Central memory CD4-positive, alpha-beta T cell (primary cell): ENCODE results near the gene TBC1D14.
"Not testable (repeated sequence)": the region's sequence is repeated elsewhere in the genome, so short reads cannot be mapped to it uniquely, and the experiment has no call there.

ENCODE experiments used
- DNase-seq: peaks from one replicate; pipeline ENCODE4 v3.0.0; 2022

The TBC1D14 gene

DNA sequence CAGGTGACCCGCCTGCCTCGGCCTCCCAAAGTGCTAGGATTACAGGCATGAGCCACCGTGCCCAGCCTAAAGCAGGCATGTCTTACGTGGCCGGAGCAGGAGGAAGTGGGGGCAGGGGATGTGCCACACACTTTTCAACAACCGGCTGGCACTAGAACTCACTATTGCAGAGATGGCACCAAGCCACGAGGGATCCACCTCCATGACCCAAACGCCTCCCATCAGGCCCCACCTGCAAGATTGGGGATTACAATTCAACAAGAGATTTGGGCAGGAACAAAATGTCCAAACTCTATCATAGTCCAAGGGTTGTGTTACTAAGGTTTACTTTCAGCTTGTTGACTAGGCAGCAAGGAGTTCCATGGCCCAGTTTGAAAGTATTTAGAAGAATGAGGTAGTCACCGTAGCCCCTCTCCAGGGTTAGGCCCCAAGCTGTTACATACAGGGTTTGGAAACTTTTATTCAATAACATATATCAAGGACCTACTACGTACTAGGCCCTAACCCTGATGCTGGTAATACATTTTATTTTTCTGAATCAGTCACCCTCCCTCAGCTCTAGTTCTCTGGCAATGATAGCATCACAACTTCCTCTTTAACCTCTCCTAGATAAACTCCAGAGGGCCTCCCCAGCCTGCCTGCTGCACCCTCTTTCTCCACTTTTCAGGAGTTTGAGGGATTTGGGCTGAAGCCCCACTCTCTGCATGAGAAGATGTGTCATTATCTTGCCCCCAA lies 18.0 kb upstream of the TBC1D14 start:
- no peak for DNase-seq

DNA sequence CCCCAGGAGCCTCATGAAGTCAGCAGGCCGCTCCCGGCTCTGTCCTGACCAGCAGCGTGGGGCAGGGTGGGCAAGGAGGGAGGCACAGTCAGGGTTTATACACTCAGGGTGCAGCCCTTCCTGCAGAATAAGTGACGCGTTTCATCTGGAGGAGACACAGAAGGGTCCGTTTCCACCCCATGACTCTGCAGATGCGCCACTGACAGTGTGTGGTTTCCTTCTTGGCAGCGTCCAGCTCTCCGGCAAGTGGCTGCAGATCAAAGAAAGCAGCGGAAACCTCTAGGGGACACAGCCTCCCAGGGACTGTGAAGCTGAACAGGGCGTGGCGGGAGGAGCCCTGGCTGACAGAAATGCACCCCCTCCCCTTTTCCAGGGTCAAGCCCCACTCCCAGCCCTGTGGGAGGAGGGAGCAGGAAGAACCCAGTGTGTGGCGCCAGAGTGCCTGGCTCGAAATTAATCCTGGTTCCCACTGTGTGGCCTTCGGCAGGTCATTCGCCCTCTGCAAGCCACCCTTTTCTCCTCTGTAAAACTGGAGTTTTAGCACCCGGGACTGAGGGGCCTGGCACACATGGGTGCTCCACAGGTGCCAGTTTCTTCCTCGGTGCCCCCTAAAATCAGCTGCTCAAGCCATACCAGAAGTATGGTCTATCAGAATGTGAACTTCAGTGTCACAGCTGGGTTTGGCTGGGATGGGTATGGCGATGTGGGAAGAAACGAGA lies 17.3 kb upstream of the TBC1D14 start:
- peak; percentile 30 for DNase-seq

DNA sequence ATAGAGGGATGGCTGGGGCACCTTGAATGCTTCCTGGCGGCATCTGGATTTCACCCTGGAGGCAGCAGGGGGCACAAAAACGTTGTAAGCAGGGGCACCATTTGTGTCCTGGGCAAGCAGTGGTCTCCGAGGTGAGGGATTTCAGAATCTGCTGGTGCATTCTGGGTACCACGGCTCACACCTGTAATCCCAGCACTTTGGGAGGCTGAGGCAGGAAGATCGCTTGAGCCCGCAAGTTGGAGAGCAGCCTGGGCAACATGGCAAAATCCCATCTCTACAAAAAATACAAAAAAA lies 16.8 kb upstream of the TBC1D14 start:
- DNase-seq, result no peak

DNA sequence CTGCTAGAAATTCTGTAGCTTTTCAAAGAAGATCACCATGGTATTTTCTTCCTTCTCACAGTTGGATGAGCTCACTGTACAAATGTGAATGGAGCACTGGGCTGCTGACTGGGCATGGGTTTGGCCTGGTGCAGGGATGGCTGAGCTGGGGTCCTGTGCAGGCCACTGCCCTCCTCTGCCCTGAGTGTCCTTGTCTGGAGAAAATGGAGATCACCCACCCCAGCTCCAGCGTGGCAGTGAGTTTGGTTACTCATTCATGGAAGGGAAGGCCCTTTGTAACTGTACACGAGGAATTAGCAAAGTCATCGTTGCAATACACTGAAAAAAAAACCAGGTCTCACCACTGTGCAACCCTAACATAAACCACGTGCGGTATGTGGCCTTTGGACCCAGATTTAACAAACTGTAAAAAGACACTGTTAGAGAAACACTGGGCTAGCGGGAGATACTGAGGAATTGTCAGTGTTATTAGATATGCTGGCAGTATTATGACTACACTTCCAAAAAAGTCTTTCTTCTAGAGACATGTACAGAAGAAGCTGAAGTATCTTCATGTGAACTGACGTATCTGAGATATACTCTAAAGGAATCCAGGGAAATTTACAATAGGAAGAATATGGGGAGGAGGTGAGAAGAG lies 16.1 kb upstream of the TBC1D14 start:
- DNase-seq, result no peak

DNA sequence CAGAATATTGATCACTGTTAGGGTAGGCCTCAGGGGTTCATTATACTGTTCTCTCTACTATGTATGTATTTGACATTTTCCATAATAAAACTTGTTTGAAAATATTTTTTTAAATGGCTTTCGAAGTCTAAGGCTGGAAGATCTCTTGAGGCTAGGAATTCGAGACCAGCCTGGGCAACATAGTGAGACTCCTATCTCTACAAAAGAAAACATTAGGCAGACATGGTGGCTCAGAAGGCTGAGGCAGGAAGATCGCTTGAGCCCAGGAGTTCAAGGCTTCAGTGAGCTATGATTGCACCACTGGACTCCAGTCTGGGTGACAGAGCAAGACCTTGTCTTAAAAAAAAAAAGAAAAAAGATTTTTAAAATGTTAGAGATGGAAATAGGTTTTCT lies 15.5 kb upstream of the TBC1D14 start:
- no peak for DNase-seq

DNA sequence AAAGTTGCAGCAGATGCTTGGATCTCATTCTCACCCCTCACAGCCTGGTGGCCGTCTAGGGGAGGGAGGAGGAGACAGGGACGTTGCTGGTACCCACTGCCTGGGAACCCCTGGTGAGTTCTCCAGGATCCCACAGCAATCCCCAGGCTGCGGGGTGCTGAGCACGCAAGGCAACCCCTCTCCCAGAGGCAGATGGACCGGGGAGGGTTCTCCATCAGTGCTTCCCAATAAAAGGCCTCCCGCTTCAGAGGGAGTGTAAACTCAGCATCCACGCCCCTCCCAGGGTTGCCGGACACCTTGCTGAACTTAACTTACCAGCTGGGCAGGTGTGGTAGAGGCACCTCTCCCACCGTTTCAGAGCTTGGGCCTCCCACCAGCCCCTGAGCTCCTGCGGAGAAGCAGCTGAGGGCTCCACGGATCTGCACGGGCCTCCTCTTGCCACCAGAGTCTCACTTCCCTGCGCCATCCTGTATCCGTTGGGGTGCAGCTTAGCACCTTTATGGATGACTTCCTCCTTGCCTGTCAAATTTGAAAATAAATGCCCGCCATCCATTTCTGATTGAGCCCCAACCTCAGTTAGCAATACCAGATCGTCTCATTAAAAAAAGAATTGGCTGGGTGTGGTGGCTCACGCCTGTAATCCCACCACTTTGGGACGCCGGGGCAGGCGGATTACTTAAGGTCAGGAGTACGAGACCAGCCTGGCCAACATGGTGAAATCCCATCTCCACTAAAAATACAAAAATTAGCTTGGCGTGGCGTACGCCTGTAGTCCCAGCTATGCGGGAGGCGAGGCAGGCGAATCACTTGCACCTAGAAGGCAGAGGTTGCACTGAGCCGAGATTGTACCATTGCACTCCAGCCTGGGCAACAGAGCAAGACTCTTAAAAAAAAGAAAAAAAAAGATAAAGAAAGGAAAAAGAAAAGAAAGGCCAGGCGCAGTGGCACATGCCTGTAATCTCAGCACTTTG lies 14.8 kb upstream of the TBC1D14 start:
- DNase-seq, result no peak

DNA sequence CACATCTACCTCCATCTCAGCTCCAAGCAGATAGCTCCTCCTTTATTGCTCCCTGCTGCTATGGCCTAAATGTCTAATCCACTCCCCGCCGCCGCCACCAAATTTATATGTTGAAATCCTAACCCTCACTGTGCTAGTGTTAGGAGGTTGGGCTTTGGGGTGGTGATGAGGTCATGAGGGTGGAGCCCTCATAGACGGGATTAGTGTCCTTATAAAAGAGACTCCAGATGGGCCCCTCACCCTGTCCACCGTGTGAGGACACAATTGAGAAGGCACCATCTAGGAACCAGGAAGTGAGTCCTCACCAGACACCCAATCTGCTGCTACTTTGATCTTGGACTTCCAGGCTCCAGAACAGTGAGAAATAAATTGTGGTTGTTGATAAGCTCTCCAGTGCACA lies 13.6 kb upstream of the TBC1D14 start:
- DNase-seq, result no peak

DNA sequence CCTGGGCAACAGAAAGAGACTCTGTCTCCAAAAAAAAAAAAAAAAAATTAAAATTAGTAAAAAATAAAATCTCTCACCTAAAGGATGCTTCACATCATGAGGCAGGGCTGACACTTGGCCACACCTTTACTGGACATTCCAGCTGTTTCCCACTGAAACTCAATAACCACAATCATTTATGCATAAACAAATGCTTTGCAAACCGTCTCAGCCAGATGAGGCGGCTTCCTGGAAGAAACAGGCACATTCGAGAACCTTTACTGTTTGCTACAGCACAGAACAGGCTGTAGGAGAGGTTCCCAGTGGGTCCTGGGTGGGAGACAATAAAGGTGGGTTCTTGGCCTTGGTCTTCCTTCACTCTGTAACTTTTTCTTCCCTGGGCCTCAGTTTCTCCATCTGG lies 10.9 kb upstream of the TBC1D14 start:
- DNase-seq, result no peak

DNA sequence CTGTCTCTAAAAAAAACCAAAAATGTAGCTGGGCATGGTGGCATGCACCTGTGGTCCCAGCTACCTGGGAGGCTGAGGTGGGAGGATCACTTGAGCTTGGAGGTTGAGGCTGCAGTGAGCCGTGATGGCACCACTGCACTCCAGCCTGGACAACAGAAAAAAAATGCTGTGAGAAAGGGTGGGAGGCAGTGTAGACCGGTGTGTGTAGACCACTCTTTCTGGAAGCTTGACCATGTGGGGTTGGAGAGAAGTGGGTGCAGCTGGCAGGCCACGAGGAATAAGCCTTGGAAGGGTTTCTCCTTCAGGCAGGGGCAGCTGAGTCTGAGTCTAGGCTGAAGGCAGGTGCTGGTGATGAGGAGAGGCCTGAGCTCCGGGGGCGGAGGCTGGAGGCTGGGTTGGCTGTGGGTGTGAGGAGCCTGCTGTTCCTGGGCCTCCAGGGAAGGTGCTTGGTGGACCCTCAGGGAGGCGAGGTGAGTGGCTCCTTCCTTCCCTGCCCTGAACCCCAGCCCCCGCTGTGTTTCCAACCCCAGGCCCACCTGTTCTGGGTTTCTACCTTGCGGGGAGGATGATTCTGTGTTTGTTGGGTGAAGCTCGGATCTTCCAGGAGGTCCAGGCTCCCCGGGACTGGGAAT lies 9.3 kb upstream of the TBC1D14 start:
- no peak for DNase-seq

DNA sequence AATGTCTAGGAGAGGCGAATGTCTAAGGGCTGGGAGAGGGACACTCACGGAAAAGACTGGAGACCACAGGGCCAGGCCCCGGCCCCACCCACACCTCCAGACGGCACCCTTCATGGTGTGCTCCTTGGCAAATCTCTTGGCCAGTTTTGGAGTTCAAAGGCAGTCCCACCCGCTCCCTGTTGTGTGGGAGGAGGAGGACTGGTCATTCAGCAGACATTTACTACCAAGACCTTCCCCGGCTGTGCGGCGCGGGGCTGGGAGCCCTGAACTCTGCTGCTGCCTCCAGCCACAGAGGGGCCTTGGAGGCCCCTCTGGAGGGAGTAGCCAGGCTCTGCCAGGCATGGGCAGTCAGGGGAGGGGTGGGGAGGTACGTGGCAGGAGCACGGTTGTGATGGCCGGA lies 8.7 kb upstream of the TBC1D14 start:
- no peak for DNase-seq

DNA sequence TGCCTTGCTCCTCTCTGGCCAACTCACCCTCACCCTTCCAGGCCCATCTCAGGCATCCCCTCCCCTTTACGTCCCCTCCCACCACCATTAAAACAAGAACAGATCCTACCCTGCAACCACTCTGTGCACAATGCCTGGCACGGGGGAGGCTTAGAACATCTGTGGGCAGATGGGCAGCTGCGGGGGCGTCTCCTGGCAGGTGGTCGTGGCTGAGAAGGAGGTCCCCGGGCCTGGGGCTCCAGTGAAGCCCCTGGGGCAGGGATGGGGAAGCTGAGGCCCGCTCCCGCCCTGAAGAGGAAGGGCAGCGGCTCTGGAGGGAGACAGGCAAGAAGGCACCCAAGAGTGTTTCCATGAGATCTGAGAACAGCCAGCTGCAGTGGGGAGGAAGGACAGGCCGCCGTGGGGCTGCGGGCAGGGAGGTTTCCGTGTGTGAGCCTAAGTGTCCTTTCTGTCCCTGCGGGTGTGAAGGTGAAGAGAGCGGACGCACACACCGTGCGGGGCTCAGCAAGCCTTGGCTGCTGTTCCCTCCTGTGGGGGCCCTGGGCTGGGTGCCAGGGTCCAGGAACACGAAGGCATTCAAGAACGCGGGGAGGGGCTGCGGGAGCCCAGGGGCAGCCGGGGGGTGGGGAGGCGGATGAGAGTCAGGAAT lies 7.8 kb upstream of the TBC1D14 start:
- DNase-seq, result no peak

DNA sequence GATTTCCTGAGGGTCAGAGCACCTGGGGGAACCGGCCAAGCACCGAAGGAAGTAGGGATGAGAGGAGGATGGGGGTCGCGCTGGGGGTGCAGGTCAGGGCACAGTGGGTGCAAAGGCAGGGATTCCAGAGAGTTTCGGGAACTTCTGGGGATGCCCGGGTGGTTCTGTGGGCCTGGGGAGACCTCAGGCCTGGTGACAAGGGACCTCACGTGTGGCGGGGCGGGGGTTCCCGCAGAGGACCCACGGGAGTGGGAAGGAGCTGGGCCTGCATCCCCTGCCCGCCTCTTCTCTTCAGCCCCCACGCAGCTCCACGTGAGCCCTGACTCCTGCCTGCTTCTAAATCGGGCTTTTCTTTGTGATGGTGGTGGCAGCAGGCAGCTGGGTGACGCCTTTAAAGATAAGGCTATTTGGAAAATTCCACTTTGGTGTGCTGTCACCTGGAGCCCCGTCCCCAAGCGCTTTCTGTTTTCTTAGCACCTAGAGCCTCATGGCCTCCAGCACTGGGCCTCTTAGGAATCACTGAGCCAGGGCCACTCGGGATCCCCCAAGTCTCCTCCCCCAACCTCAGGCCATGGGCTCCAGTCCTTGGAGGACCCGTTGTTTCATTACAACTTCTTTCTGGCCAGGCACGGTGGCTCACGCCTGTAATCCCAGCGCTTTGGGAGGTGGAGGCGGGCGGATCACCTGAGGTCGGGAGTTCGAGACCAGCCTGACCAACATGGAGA lies 7.1 kb upstream of the TBC1D14 start:
- no peak for DNase-seq

DNA sequence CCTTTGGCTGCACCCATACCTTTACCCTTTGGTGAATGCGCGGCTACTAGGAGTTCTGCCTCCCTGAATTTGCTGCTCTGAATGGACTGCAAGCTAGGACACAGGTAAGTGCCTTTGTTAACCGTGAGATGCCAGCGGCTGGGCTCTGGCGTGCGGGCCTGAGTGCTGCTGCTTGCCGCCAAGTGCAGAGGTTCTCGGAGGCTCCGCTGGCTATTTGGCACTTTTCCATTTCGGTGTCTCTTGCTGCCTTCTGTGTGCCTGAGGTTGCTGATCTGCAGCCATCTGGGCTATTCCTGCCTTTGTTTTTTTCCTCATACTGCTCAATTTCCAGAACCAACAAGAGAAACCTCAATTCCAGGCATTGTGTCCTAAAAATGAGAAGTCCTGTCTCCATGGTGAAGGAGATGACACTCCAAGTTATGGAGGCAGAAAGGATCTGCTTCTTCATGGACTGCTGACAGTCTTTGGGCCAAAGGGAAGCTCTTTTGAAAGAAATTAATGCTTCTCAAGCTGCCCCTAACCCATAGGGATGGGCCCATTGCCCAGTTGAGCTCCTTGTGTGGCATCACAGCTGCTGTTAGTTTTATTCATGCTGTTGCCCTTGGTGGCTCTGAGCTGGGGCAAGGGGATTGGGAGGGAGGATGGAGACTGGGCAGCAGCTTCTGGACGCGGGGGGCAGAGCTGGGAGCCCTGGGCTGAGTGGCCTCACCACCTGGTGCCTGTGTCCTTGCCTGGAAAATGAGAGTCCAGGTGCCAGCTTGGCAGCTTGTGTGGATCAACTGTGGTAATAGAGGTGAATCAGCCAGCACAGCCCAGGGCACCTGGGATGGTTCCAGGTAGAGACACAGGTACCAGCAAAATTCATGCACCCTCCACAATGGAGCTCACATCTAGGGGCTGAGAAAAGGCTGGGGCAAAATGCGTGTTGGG lies 3.8 kb upstream of the TBC1D14 start:
- DNase-seq, result no peak

DNA sequence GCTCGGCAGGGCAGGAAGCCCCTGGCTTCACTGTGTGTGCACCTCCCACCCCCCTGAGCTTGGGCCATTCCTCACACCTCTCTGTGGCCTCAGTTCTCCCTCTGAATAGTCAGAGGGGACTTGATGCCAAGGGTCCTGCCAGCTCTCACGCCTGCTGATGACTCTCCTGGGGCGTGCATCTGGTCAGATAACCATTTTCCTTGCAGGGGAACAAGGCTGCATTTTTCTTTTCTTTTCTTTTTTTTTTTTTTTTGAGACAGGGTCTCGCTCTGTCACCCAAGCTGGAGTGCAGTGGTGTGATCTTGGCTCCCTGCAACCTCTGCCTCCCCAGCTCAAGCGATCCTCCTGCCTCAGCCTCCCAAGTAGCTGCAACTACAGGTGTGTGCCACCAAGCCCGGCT lies 3.1 kb upstream of the TBC1D14 start:
- not testable (repeated sequence) for DNase-seq

DNA sequence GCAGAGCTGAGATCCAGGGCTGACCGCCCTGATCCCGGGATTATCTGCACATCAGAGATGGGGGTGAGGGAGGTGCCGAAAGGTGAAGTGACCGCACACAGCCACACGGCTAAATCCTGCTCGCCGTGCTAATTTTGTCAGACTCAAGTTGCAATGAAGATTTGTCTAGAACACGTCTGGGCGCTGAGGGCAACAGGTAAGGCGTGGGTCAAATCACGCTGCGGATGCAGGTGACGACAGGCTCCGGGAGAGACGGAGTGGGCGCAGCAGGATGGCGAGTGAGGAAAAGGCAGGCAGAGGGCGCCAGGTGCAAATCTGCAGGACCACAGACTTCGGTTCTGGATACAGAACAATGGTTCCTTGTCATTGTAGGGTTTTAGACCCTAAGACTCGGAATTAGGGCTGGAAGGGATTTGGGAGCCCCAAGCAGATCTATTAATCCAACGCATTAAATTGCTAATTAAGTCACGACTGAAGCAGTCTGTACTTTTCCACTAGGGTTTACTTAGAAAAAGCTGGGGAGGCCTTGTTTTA lies 1.9 kb upstream of the TBC1D14 start:
- no peak for DNase-seq

DNA sequence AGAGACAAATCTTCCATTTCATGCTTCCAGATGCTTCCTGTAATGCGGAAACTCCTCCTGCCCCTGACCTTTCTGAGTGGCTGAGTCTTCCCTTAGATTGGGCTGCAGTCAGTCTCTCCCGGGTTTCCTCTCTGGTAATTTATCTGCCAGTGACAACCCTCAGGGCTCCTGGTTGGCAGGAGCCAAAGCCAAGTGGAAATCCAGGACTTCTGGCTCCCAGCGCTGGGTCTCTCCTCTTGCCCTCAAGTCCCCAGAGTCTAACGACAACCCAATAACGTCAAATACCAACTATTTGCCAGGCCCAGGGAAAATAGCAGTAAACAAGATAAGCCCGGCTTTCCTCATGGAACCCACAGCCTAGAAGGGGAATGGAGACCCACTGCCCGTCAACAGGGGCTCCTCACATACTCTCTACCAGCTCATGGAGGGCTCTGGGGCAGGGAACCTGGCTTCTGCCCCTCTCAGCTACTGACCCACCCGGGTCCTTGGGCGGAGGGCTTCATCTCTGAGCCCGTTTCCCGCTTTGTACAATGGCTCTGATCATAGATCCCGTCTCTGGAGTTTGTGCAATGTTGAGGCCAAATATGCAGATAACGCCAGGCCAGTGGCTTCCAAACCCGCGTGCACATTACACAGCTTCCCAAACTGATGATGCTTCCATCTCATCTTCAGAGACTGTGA lies 1.1 kb upstream of the TBC1D14 start:
- no peak for DNase-seq

DNA sequence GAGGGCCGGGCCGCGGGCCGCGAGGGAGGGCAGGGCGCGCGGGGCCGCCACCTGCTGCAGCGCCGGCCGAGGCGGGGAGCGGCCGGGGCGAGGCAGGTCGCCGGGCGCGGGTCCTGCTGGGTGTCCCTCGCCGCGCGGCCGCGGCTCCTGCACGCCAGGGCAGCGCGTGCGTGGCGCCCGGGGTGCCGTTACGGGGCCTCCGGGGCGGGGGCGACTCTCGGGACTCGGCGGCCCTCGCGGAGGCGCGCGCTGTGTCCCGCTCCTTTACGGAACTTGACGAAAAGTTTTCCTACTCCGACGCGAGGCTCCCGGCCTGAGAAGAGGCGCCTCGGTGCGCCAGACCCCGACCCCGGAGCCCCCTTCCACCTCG lies 329 bp downstream of the TBC1D14 start:
- no peak for DNase-seq

DNA sequence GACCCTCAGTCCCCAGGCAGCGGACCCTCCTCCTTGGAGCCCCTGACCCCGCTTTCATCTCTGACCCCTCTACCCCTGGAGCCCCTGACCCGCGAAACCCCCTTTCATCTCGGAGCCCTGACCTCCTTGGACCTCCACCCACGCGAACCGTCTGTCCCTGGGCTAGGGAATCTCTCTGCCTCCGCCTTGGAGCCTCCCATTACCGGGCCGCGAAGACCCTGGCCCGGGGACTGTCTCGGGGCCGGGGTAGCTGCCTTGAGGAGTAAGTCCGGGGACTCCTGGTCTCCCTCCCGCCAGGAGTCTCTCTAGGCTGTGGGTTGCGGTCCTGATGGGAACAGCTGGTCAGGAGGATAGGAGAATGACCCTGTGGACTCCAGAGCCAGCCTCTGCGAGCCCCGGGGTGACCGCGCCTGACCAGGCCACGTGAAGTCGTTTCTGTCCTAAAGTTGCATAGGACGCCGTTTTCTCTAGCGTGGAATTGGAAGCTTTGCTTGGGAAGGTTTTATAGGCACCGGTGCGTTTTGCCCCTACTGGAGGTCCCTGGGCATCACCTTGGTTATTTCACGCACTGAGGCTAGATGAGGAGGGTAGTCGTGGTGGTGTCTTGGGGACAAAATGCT lies 824 bp downstream of the TBC1D14 start:
- no peak for DNase-seq
